HUES64 (cell line): ENCODE results near the gene ELP1. TPM values are rescaled to one million over a fixed set of nuclear protein-coding genes. Genes with fewer than 3 reads are reported as not detected.
"Not testable (repeated sequence)": the region's sequence is repeated elsewhere in the genome, so short reads cannot be mapped to it uniquely, and the experiment has no call there.

ENCODE experiments used
- H3K27ac ChIP-seq: 2 replicates; pipeline ENCODE4 v1.7.0; 2013; ENCODE audit warnings: low read depth, low read length, inconsistent platforms
- H3K27me3 ChIP-seq: 2 replicates; pipeline ENCODE4 v1.6.1; 2013; ENCODE audit warnings: mild to moderate bottlenecking, low read length; ENCODE audit not compliant: insufficient read depth
- H3K36me3 ChIP-seq: 2 replicates; pipeline ENCODE4 v1.6.1; 2013; ENCODE audit warnings: mild to moderate bottlenecking, low read length; ENCODE audit not compliant: insufficient read depth
- H3K4me1 ChIP-seq: 2 replicates; pipeline ENCODE4 v1.6.1; 2013; ENCODE audit warnings: mild to moderate bottlenecking, low read length, moderate library complexity; ENCODE audit not compliant: insufficient read depth
- H3K4me3 ChIP-seq: 2 replicates; pipeline ENCODE4 v1.5.1; 2013; ENCODE audit warnings: mild to moderate bottlenecking, low read length, moderate library complexity
- H3K9ac ChIP-seq: 2 replicates; pipeline ENCODE4 v1.6.1; 2013; ENCODE audit warnings: mild to moderate bottlenecking, low read depth, low read length
- H3K9me3 ChIP-seq: 2 replicates; pipeline ENCODE4 v1.6.1; 2013; ENCODE audit warnings: low read depth, low read length; ENCODE audit not compliant: insufficient read depth
- WGBS: fragments of 150-250, 120-280 bp; methylation state at CpG from one replicate; pipeline ENCODE4 v1.1.7; 2013; ENCODE audit warnings: missing lambda C conversion rate; 5-methylcytosine and 5-hydroxymethylcytosine counted together
- polyA plus RNA-seq, 2 experiments: library from polyadenylated mRNA; stranded (reverse); fragments of 50-300 nt; gene quantifications; one replicate each; pipeline ENCODE4 v1.2.3, GENCODE V29; 2013

Gene ELP1
- 25.6 TPM for polyA plus RNA-seq (2013, experiment 1 of 2)
- 24.2 TPM for polyA plus RNA-seq (2013, experiment 2 of 2)

DNA sequence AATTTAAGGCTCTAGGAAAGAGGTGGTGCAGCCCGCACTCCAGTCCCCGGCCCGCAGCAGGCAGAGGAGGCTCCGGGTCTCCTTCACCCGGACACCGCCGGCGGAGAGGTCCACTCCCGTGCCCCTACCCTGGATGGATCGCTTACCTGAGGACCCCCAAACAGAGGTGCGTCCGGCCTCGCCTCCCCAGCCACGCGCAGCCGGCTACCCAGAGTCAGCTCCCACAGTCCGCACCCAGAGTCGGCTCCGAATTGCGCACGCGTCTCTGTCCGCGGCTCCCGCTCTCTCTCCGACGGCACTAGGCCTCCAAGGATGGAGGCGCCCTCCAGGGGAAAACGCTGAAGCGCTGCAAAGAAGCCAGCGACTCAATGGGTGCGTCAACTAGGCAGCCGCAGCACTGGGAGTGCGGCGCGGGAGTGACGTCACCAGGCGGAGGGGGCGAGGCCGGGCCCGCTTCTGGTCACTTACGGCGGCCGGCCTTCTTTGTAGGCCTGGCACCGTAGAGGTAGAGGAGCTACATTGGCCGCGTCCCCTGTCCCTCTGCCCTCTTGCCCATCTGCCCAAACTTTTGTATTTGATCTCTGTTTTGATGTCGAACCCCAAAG is at the start of gene ELP1:
Gene ELP1 (minus strand): TSS at position 407 of the 605 bp plus-strand sequence. CDS start 2,978 bp downstream, outside the sequence.
- H3K4me3 ChIP-seq, result peak within 1 kb of the TSS; percentile 95
- peak within 1 kb of the TSS; percentile 93 for H3K27ac ChIP-seq
- peaks cover 6% of the 10 kb centered on the region for H3K4me1 ChIP-seq
- no peaks in the 10 kb centered on the region for H3K27me3 ChIP-seq
- H3K36me3 ChIP-seq, result peaks cover 26% of the 10 kb centered on the region
- no peaks in the 10 kb centered on the region for H3K9me3 ChIP-seq
- under 1% methylated on average over 47 of the region's 48 CpGs for WGBS
- H3K9ac ChIP-seq, result peak within 1 kb of the TSS; percentile 90

DNA sequence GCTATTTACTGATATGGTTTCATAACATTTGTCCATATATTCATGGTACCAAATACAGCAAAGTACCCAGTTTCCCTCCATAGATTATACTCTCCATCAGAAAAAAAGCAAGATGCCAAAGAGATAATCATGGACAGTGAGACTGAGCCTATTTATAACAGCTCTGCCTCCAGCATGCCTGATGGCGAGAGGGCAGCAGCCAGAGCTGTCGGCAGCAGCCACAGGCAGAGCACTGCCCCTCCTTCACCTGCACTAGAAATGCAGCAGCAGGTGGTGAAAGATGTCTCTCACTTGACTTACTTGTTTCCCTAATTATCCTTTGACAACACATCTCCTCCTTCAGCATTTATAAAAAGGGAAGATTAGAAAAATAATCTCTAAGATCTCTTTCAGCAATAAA is 47.0 kb upstream of the ELP1 start:
- H3K4me1 ChIP-seq, result no peaks in the 10 kb centered on the region
- no peak overlapping the region for H3K9ac ChIP-seq
- H3K27me3 ChIP-seq, result no peaks in the 10 kb centered on the region
- no peaks in the 10 kb centered on the region for H3K9me3 ChIP-seq
- peaks cover 59% of the 10 kb centered on the region for H3K36me3 ChIP-seq
- H3K4me3 ChIP-seq, result no peak overlapping the region
- 93% methylated on average over 2 of the region's 2 CpGs for WGBS
- H3K27ac ChIP-seq, result no peak overlapping the region

DNA sequence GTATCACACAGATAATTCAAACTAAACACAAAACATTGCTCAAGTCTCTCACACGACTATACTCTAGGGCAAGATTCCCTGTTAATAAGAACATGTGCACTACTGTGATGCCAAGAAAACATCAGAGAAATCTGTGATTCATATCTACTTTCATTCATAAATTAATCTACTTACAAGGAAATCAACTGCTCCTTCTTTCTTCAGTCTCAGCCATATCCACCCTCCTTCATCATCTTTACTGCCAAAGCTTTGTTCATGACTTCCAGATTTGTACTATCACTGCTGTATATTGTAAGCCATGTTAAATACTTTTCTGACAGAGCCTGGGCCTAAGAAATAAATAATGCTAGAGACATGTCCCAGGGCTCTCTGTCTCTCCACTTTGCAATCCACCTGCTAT is 44.3 kb upstream of the ELP1 start:
- Histone ChIP-seq H3K9ac (no peak overlapping the region), H3K9me3 (no peaks in the 10 kb centered on the region), H3K36me3 (peaks cover 54% of the 10 kb centered on the region), H3K4me1 (no peaks in the 10 kb centered on the region), H3K27me3 (no peaks in the 10 kb centered on the region), H3K27ac (no peak overlapping the region), H3K4me3 (no peak overlapping the region)
- 91% methylated on average over 1 of the region's 1 CpG for WGBS

DNA sequence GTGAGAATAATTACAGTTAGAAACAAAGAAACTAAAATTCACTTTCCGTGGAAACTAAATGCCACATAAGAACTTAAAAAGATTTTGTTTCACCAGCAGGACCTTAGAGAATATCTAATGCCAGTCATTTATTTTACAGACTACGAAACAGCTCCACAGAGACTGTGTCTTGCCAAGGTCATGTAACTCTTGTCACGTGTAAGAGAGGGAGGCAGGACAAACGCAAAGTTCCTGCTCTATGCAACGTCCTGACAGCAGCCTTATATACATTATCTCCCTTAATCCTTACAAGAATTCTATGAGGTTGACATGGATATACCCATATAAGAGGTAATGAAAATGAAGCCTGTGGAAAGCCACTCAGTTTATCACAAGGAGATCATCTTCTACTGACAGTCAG is 40.0 kb upstream of the ELP1 start:
- no peak overlapping the region for H3K27ac ChIP-seq
- H3K4me3 ChIP-seq, result no peak overlapping the region
- H3K4me1 ChIP-seq, result no peaks in the 10 kb centered on the region
- H3K36me3 ChIP-seq, result peaks cover 57% of the 10 kb centered on the region
- H3K9ac ChIP-seq, result no peak overlapping the region
- 94% methylated on average over 5 of the region's 5 CpGs for WGBS
- no peaks in the 10 kb centered on the region for H3K9me3 ChIP-seq
- H3K27me3 ChIP-seq, result no peaks in the 10 kb centered on the region

GRCh38 chr9:108972626-108973209 is 38.8 kb upstream of the ELP1 start:
- H3K27me3 ChIP-seq, result no peaks in the 10 kb centered on the region
- H3K36me3 ChIP-seq, result peaks cover 52% of the 10 kb centered on the region
- no peaks in the 10 kb centered on the region for H3K9me3 ChIP-seq
- no peaks in the 10 kb centered on the region for H3K4me1 ChIP-seq
- H3K4me3 ChIP-seq, result no peak overlapping the region
- H3K9ac ChIP-seq, result no peak overlapping the region
- WGBS, result 100% methylated on average over 1 of the region's 2 CpGs
- H3K27ac ChIP-seq, result no peak overlapping the region

- no peak overlapping the region for H3K4me3 ChIP-seq
- 95% methylated on average over 3 of the region's 3 CpGs for WGBS
Measured at GRCh38 chr9:108972186-108972585, 38.3 kb upstream of the ELP1 start.

DNA sequence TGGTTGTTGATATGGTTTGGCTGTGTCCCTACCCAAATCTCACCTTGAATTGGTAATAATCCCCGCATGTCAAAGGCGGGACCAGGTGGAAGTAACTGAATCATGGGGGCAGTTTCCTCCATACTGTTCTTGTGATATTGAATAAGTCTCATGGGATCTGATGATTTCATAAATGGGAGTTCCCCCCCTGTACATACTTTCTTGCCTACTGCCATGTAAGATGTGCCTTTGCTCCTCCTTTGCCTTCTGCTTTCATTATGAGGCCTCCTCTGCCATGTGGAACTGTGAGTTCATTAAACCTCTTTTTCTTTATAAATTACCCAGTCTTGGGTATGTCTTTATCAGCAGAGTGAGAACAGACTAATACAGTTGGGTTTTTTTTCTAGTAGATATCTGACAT is 37.5 kb upstream of the ELP1 start:
- not testable (repeated sequence) for H3K4me3 ChIP-seq, H3K9ac ChIP-seq, H3K27me3 ChIP-seq, H3K27ac ChIP-seq, H3K9me3 ChIP-seq, H3K4me1 ChIP-seq
- WGBS, result 91% methylated on average over 2 of the region's 2 CpGs
- H3K36me3 ChIP-seq, result peaks cover 48% of the 10 kb centered on the region

More at GRCh38 chr9:108972186-108972585, 38.3 kb upstream of the ELP1 start:
- Histone ChIP-seq H3K9me3 (no peaks in the 10 kb centered on the region), H3K36me3 (peaks cover 49% of the 10 kb centered on the region), H3K4me1 (no peaks in the 10 kb centered on the region), H3K27ac (no peak overlapping the region), H3K9ac (no peak overlapping the region), H3K27me3 (no peaks in the 10 kb centered on the region)

- H3K27ac ChIP-seq, result no peak overlapping the region
- H3K9me3 ChIP-seq, result no peaks in the 10 kb centered on the region
- H3K4me1 ChIP-seq, result no peaks in the 10 kb centered on the region
- H3K36me3 ChIP-seq, result peaks cover 68% of the 10 kb centered on the region
- no peak overlapping the region for H3K4me3 ChIP-seq
- no peak overlapping the region for H3K9ac ChIP-seq
- H3K27me3 ChIP-seq, result no peaks in the 10 kb centered on the region
Measured at GRCh38 chr9:108967916-108968315, 34.0 kb upstream of the ELP1 start.

DNA sequence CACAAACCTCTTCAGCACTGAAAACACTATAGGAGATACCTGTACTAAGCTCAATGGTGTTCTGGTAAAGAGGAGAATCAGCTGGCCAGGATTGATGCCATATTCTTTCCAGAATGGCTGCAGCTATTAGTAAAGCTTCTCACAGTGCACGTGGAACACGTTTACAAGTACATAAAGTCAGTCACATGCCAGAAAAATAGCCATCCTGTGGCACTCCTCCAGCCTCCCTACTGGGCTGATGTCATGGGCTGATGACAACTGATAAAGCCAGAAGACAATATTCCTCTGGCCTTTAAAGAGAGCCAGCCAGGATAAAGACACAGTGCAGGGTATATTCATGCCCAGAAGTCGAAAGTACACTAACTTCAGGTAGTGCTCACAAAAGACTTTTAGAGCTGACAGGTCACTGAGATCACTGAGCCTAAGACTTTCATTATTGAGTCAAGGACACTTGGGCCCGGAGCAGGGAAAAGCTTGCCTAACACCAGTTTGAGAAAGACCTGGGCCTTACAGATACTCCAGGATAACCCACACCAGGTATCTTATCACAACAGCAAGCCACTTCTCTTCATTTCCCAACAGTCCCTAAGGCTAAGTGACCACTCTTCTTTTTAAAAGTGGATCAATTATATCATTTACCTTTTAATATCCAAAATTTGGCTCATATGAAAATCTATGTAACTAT is 29.7 kb upstream of the ELP1 start:
- no peak overlapping the region for H3K4me3 ChIP-seq
- H3K4me1 ChIP-seq, result no peaks in the 10 kb centered on the region
- no peak overlapping the region for H3K9ac ChIP-seq
- no peaks in the 10 kb centered on the region for H3K9me3 ChIP-seq
- H3K27me3 ChIP-seq, result no peaks in the 10 kb centered on the region
- no peak overlapping the region for H3K27ac ChIP-seq
- H3K36me3 ChIP-seq, result peaks cover 54% of the 10 kb centered on the region
- WGBS, result 93% methylated on average over 4 of the region's 4 CpGs

- H3K36me3 ChIP-seq, result peaks cover 37% of the 10 kb centered on the region
- H3K27me3 ChIP-seq, result no peaks in the 10 kb centered on the region
- 95% methylated on average over 2 of the region's 2 CpGs for WGBS
Measured at GRCh38 chr9:108961151-108961550, 27.2 kb upstream of the ELP1 start.

DNA sequence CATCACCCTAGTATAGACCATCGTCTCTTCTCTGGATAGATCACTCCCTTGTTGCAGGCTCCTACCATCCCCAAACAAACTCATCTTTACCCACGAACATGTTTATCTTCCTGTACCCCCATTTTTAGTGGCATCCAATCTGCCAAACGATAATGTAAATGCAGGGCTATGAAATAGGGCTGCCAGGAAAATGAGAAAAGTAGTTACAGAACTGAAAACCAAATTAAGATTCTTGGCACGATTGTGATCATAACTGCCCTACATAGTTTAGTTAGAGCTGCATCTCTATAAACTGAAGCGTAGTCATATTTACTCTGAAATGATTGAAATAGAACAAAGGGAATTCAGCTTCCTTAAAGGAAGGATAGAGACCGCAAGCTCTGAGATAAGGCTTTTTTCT is 26.4 kb upstream of the ELP1 start:
- Histone ChIP-seq H3K4me3 (no peak overlapping the region), H3K27ac (no peak overlapping the region), H3K9me3 (no peaks in the 10 kb centered on the region), H3K27me3 (no peaks in the 10 kb centered on the region), H3K4me1 (no peaks in the 10 kb centered on the region), H3K9ac (no peak overlapping the region), H3K36me3 (peaks cover 29% of the 10 kb centered on the region)
- WGBS, result 75% methylated on average over 5 of the region's 6 CpGs

More at GRCh38 chr9:108961151-108961550, 27.2 kb upstream of the ELP1 start:
- Histone ChIP-seq H3K4me3 (no peak overlapping the region), H3K27ac (no peak overlapping the region), H3K9ac (no peak overlapping the region), H3K9me3 (no peaks in the 10 kb centered on the region), H3K4me1 (no peaks in the 10 kb centered on the region)
